Left ventricle myocardium inferior (tissue), 1 donor: ENCODE data around the gene CD96. TPM values are rescaled to one million over a fixed set of nuclear protein-coding genes. Genes with fewer than 3 reads are reported as not detected.

Experiments used
- DNase-seq: peaks from one replicate; pipeline ENCODE4 v3.0.0-alpha.2; 2020
- H3K27ac ChIP-seq: fragments of 200-600 bp; replicated peaks from 2 replicates; pipeline ENCODE4 v1.8.0; 2021
- H3K27me3 ChIP-seq: fragments of 200-600 bp; 2 replicates; pipeline ENCODE4 v1.8.0; 2021; ENCODE audit warnings: low read depth
- H3K36me3 ChIP-seq: fragments of 200-600 bp; 2 replicates; pipeline ENCODE4 v1.8.0; 2021
- H3K4me1 ChIP-seq: fragments of 200-600 bp; 2 replicates; pipeline ENCODE4 v1.8.0; 2021
- H3K4me3 ChIP-seq: fragments of 200-600 bp; 2 replicates; pipeline ENCODE4 v1.8.0; 2021; ENCODE audit warnings: mild to moderate bottlenecking, moderate library complexity
- H3K9me3 ChIP-seq: fragments of 200-600 bp; replicated peaks from 2 replicates; pipeline ENCODE4 v1.8.0; 2021
- intact Hi-C: fragments of 100-400 bp; cut with micrococcal nuclease; formaldehyde crosslinking; loops from one replicate; pipeline ENCODE4 v1.11.0; 2022
- total RNA-seq: library from RNA; stranded (reverse); fragmentation: NEBNext Ultra II Directional; extraction: Animal tissue kit (Norgen Biotek cat#: 25700); gene quantifications from one replicate; pipeline ENCODE4 v1.2.1, GENCODE V29; 2021
- TF ChIP-seq, protein P1 (sequence below): fragments of 200-600 bp; IDR thresholded peaks from 2 replicates; pipeline ENCODE4 v1.8.0; 2021; ENCODE audit warnings: antibody characterized with exemption, mild to moderate bottlenecking, borderline replicate concordance
- donor health status: DM: no; HTN: yes; CAD: no; lungs with severe emphysema.

The CD96 gene
- total RNA-seq, 1 donor from 2014 or later: 0.33 TPM

DNA sequence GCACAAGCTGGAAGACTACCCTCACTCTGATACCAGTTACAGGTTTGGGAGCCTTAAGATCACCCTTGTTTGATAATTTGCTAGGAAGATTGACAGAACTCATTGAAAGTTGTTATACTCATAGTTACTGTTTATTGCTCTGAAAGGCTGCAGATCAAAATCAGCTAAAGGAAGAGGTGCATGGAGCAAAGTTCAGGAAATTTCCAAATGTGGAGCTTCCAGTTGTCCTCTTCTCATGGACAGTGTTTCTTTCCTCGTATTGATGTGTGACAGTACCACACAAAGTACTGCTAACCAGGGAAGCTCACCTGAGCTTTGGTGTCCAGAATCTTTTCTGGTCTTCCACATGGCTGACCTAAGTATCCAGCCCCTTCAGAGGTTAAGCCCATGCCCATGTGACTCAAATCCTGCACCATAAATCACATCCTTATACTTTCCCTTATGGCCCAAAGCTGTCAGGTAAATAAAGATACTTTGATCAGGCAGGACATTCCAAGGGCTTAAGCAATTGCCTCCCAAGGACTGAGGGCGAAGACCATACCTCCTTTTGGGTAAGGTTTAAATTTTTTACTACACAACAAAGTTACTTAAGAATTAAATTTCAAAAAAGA is 146.3 kb downstream of the CD96 start:
- Histone ChIP-seq H3K4me3 (no peak overlapping the region), H3K27me3 (no peaks in the 10 kb centered on the region), H3K36me3 (no peaks in the 10 kb centered on the region), H3K4me1 (peaks cover 9% of the 10 kb centered on the region), H3K27ac (no peak overlapping the region), H3K9me3 (no peaks in the 10 kb centered on the region)
- no peak for DNase-seq
- intact Hi-C loops: no loop called here
- TF ChIP-seq, protein P1, sequence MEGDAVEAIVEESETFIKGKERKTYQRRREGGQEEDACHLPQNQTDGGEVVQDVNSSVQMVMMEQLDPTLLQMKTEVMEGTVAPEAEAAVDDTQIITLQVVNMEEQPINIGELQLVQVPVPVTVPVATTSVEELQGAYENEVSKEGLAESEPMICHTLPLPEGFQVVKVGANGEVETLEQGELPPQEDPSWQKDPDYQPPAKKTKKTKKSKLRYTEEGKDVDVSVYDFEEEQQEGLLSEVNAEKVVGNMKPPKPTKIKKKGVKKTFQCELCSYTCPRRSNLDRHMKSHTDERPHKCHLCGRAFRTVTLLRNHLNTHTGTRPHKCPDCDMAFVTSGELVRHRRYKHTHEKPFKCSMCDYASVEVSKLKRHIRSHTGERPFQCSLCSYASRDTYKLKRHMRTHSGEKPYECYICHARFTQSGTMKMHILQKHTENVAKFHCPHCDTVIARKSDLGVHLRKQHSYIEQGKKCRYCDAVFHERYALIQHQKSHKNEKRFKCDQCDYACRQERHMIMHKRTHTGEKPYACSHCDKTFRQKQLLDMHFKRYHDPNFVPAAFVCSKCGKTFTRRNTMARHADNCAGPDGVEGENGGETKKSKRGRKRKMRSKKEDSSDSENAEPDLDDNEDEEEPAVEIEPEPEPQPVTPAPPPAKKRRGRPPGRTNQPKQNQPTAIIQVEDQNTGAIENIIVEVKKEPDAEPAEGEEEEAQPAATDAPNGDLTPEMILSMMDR: no peak

DNA sequence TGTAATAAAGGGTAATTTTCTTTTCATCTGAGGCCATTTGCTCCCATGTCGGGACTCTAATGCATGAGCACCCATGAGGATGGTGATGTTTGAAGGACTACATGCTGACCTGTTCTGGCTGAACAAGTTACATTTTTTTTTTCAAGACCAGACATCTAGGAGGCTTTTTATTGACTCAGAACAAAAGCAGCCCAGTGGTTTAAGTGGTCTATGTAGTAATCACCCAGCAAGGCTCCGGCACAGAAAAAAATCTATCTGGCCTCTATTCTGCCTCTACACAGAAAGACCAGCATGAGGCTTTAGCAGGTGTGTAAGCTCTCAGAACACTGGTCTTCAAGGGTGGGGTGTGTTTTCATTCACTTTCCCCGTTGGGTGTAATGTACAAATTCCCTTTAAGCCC is 148.2 kb downstream of the CD96 start:
- no peak overlapping the region for H3K4me3 ChIP-seq
- DNase-seq: no peak
- no peaks in the 10 kb centered on the region for H3K36me3 ChIP-seq
- TF ChIP-seq, protein P1: no peak
- intact Hi-C loops: no loop called here
- no peak overlapping the region for H3K27ac ChIP-seq
- H3K4me1 ChIP-seq: peaks cover 10% of the 10 kb centered on the region
- no peaks in the 10 kb centered on the region for H3K9me3 ChIP-seq
- H3K27me3 ChIP-seq: no peaks in the 10 kb centered on the region

DNA sequence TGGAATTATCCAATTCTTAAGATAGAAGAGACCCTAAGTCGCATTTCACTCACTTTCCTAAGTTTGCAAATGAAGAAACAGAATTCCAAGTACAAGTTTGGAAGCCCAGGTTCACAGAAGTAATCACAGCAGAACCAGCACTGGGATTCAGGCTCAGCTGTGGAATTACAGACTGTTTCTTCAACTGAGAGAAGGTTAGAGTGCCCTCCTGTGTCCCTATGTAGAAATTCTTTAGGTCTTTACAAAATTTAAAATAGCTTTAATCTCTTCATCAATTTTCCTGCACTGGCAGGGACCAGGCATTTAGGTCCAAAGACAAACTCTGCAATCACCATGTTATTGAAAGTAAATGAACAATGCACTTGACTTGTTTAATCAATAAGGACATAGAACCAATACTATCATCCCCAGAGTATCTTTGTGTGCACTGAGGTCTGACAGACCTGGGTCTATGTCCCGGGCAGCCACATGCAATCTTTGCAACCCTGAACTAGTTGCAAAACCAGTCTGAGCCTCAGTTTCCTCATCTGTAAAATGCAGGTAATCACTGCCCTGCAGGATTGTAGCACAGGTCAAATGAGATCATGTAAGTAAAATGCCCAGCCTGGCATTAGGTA is 149.4 kb downstream of the CD96 start:
- peaks cover 10% of the 10 kb centered on the region for H3K4me1 ChIP-seq
- no peaks in the 10 kb centered on the region for H3K9me3 ChIP-seq
- TF ChIP-seq, protein P1: peak; percentile 47
- no peaks in the 10 kb centered on the region for H3K27me3 ChIP-seq
- no peak overlapping the region for H3K27ac ChIP-seq
- intact Hi-C loops: no loop called here
- DNase-seq: no peak
- no peaks in the 10 kb centered on the region for H3K36me3 ChIP-seq
- no peak overlapping the region for H3K4me3 ChIP-seq

DNA sequence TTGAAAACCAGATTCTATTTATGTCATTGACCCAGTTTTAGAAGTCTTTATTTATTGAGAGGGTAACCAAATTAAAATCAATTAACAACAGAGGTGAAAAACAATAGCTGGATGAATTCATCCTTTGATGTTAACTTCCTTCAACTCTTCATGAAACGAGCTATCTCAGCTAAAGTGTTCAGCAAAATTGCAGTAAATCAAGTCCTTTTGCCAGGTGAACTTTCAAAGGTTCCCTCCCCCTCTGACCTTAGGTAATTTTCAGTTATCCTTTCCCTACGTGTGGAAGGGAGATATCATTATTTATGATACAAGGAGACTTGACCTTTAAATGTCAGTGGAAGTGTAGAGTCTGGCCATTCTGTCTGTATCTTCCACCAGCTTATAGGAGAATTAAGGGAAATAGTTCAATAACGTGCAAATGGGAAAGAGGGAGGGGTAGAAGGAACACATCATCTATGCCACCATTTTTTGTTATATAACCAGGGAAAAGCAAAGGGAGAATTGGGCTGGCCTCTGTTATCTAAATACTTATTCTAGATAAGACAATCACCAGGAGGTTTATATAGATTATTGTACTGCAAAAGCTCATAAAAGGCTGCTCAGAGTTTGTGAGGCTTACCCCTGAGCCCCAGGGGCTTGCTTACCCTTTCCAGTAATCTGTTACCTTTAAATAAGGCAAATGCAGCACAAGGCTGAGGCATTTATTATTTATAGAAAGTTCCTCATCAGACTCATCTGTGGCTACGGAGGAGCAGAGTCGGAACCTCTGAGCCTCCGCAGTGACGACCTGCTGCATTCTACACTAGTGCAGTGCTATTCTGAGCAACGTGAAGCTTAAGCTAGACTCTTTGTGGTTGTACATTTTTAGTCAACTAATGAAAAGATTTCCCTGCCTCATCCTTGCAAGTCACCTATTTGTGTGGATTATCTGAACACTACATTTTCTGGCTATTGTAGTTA is 150.9 kb downstream of the CD96 start:
- peak overlapping the region; percentile 28 for H3K4me3 ChIP-seq
- H3K27me3 ChIP-seq: no peaks in the 10 kb centered on the region
- peaks cover 10% of the 10 kb centered on the region for H3K4me1 ChIP-seq
- H3K36me3 ChIP-seq: no peaks in the 10 kb centered on the region
- no peak overlapping the region for H3K27ac ChIP-seq
- intact Hi-C loops: no loop called here
- no peak for DNase-seq
- H3K9me3 ChIP-seq: no peaks in the 10 kb centered on the region
- TF ChIP-seq, protein P1: no peak

DNA sequence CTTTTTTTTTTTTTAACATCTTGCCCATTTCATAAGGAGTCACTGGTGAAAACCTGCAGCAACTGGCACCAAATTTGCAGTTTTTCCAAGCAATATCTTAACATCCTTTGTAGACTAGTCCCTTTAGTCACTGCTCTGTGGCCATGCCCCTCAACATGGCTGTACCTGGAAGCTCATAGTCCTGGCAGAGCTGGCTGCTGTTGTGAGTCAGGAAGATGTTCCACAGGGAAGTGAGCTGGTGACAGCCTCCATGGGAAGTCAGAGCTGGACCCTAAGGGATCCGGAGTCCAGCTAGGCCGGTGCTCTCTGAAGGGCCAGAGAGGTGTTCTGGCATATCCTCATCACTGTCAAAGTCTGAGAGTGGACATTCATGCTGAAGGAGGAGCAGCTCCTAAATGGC is 152.5 kb downstream of the CD96 start:
- H3K27ac ChIP-seq: no peak overlapping the region
- no peak overlapping the region for H3K4me3 ChIP-seq
- H3K27me3 ChIP-seq: no peaks in the 10 kb centered on the region
- DNase-seq: no peak
- H3K36me3 ChIP-seq: no peaks in the 10 kb centered on the region
- TF ChIP-seq, protein P1: no peak
- peaks cover 10% of the 10 kb centered on the region for H3K4me1 ChIP-seq
- no peaks in the 10 kb centered on the region for H3K9me3 ChIP-seq
- intact Hi-C loops: no loop called here
